ENCODE data around the gene BTBD9. TPM values are rescaled to one million over a fixed set of nuclear protein-coding genes. Genes with fewer than 3 reads are reported as not detected.

Gene BTBD9
- total and polyA plus RNA-seq, 10 donors, result 1.2 to 43.1 (median 27.8) TPM

DNA sequence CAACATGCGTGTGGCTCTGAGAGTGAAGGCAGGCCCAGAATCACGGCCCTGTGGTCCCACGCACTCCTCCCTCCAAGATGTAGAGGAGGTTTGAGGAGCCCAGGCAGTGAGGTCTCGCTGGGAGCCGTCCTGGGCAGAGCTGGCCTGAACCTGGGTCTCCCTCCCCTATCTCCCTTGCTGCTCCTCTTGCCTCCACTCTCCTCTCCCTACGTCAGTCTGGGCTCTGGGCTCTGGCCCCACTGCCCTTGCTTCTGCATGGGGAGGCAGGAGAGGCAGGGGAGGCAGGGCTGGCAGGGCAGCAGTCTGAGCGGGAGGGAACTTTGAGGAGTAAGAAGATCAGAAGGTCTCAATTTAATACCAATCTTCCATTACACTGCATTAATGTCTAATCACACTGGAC lies 445.1 kb downstream of the BTBD9 start:
- DNase-seq, result no peak
- TF ChIP-seq, protein P1, sequence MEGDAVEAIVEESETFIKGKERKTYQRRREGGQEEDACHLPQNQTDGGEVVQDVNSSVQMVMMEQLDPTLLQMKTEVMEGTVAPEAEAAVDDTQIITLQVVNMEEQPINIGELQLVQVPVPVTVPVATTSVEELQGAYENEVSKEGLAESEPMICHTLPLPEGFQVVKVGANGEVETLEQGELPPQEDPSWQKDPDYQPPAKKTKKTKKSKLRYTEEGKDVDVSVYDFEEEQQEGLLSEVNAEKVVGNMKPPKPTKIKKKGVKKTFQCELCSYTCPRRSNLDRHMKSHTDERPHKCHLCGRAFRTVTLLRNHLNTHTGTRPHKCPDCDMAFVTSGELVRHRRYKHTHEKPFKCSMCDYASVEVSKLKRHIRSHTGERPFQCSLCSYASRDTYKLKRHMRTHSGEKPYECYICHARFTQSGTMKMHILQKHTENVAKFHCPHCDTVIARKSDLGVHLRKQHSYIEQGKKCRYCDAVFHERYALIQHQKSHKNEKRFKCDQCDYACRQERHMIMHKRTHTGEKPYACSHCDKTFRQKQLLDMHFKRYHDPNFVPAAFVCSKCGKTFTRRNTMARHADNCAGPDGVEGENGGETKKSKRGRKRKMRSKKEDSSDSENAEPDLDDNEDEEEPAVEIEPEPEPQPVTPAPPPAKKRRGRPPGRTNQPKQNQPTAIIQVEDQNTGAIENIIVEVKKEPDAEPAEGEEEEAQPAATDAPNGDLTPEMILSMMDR (IDR thresholded peaks at IDR 0.05 in 8 of 11, conservative IDR thresholded peaks at IDR 0.05 in 3 of 11), result no peak
- TF ChIP-seq POLR2AphosphoS5 (IDR thresholded peaks at IDR 0.05), result peak in 1 of 3 donors; percentile 27
- intact Hi-C loops (cut with DNase I; ENCODE audit: low total_unique reads), result no loop called here
- Histone ChIP-seq H3K4me3 (no peak overlapping the region), H3K9me3 (no peaks in the 10 kb centered on the region), H3K36me3 (peaks cover 0 to 22% (median 0%) of the 10 kb centered on the region in 6 donors), H3K4me1 (no peaks in the 10 kb centered on the region), H3K27me3 (replicated peaks in 1 of 7) (no peaks in the 10 kb centered on the region), H3K27ac (no peak overlapping the region)
- 82 to 95% (median 88%) methylated on average over 6 to 7 of the region's 7 CpGs for WGBS, 5 donors

DNA sequence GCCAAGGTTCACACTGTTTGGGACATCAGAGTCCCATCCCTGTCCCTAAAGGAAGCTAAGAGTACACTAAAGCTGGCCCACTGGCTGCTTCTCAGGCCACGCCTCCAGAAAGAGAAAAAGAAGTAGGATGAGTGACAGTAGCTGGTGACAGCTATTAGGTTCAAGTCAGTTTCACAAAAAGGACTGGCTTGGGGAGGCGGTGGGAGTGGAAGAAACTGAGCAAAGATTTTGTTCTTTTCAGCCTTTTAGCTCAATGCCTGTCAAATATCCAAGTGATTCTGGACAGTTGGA lies 445.5 kb downstream of the BTBD9 start:
- TF ChIP-seq, protein P1 (IDR thresholded peaks at IDR 0.05 in 8 of 11, conservative IDR thresholded peaks at IDR 0.05 in 3 of 11), result no peak
- no peak for TF ChIP-seq POLR2AphosphoS5 (IDR thresholded peaks at IDR 0.05)
- TF ChIP-seq POLR2A (IDR thresholded peaks at IDR 0.05), result no peak
- WGBS, 5 donors, result 81 to 91% (median 86%) methylated on average over 2 of the region's 2 CpGs
- no peaks in the 10 kb centered on the region for H3K9me3 ChIP-seq
- no peak for DNase-seq
- no peak overlapping the region for H3K4me3 ChIP-seq
- no peaks in the 10 kb centered on the region for H3K27me3 ChIP-seq (replicated peaks in 1 of 7)
- intact Hi-C loops (cut with DNase I; ENCODE audit: low total_unique reads), result no loop called here
- H3K36me3 ChIP-seq, result peaks cover 0 to 26% (median 0%) of the 10 kb centered on the region in 6 donors
- H3K27ac ChIP-seq, result no peak overlapping the region
- no peaks in the 10 kb centered on the region for H3K4me1 ChIP-seq

DNA sequence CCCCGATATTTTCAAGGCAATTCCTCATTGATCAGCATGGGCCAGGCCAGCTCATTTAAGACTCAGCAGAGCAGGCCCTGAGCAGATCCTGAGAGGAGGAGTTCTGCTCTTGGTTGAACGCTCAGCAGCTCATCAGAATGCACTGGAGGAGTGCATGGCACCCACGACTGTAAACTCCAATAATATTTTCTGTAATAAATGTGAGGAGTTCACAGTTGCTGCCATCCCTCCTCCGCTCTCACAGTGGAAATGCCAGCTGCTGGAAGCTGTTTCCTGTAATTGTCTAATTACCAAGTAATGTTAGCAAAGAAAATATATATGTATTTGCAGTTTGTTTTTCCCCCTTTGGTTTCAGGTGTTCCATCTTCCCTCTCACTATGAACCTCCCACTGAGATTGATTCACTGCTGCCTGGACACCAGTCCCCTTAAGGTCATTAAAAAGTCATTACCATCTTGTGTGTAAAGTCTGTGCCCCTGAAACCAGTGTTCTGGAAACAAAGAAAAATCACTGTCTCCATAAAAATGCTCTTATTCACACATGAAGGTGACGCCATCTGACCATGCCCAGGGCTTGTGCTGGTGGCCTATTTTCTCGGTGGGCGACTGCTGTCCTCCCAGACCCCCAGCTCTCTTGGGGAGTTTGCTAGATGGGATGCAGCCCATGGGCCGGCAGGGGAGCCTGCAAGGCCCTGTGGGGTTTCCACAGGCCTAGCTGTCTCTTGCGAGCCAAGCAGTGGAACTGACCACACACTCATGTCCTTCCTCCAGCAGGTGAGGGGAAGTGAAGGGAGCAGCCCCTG lies 446.0 kb downstream of the BTBD9 start:
- Histone ChIP-seq H3K9me3 (no peaks in the 10 kb centered on the region), H3K36me3 (peaks cover 0 to 30% (median 0%) of the 10 kb centered on the region in 6 donors), H3K27me3 (replicated peaks in 1 of 7) (no peaks in the 10 kb centered on the region), H3K27ac (no peak overlapping the region), H3K4me3 (no peak overlapping the region), H3K4me1 (no peaks in the 10 kb centered on the region)
- TF ChIP-seq POLR2A (IDR thresholded peaks at IDR 0.05), result no peak
- no peak for TF ChIP-seq POLR2AphosphoS5 (IDR thresholded peaks at IDR 0.05)
- TF ChIP-seq, protein P1 (IDR thresholded peaks at IDR 0.05 in 8 of 11, conservative IDR thresholded peaks at IDR 0.05 in 3 of 11), result no peak
- no peak for DNase-seq
- intact Hi-C loops (cut with DNase I; ENCODE audit: low total_unique reads), result no loop called here
- 77 to 85% (median 81%) methylated on average over 7 to 9 of the region's 9 CpGs for WGBS, 5 donors

DNA sequence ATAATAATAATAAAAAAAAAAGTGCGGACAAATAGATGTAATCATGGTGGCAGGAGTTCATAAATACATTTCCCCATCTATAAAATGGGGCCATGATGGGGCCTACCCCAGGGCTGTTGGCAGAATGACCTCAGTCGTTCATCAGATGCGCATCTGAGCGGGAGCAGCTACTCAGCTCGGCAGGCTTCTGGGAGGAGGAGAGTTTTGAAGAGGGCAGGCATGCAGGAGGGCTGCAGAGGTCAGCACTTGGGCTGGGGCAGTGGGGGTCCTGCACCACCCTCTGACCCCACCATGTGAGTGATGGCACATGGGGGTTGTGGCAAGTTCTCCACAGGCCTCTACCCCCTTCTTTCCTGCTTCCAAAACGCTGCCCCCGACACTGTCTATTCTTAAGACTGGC lies 446.7 kb downstream of the BTBD9 start:
- Histone ChIP-seq H3K4me1 (no peaks in the 10 kb centered on the region), H3K36me3 (peaks cover 0 to 32% (median 0%) of the 10 kb centered on the region in 6 donors), H3K9me3 (no peaks in the 10 kb centered on the region), H3K27me3 (replicated peaks in 1 of 7) (no peaks in the 10 kb centered on the region), H3K4me3 (no peak overlapping the region), H3K27ac (no peak overlapping the region)
- TF ChIP-seq, protein P1 (IDR thresholded peaks at IDR 0.05 in 8 of 11, conservative IDR thresholded peaks at IDR 0.05 in 3 of 11), result no peak
- TF ChIP-seq POLR2AphosphoS5 (IDR thresholded peaks at IDR 0.05), result no peak
- no peak for TF ChIP-seq POLR2A (IDR thresholded peaks at IDR 0.05)
- 89 to 97% (median 94%) methylated on average over 7 of the region's 7 CpGs for WGBS, 5 donors
- no peak for DNase-seq
- intact Hi-C loops (cut with DNase I; ENCODE audit: low total_unique reads), result no loop called here
